Suprapubic skin (tissue), 4 donors: ENCODE measurements around the gene PTPRN2. TPM values are rescaled to one million over a fixed set of nuclear protein-coding genes. Genes with fewer than 3 reads are reported as not detected.

Source experiments
- DNase-seq, 2 donors: peaks; one replicate each; pipeline ENCODE4 v3.0.0-alpha.2; 2019; ENCODE audit warnings: low spot score in 2 of 2
- H3K27ac ChIP-seq: fragments of 200-600 bp; sonication (generic); one replicate; pipeline ENCODE4 v1.5.1; 2019
- H3K27me3 ChIP-seq: fragments of 200-600 bp; sonication (generic); one replicate; pipeline ENCODE4 v1.5.1; 2019
- H3K36me3 ChIP-seq: fragments of 200-600 bp; sonication (generic); one replicate; pipeline ENCODE4 v1.5.1; 2019
- H3K4me1 ChIP-seq: fragments of 200-600 bp; sonication (generic); one replicate; pipeline ENCODE4 v1.5.1; 2019
- H3K4me3 ChIP-seq: fragments of 200-600 bp; sonication (generic); one replicate; pipeline ENCODE4 v1.5.1; 2019; ENCODE audit warnings: mild to moderate bottlenecking
- H3K9me3 ChIP-seq: fragments of 200-600 bp; sonication (generic); one replicate; pipeline ENCODE4 v1.5.1; 2019
- CTCF ChIP-seq, 2 donors: fragments of 200-600 bp in 1 of 2; fragments of 450-650 bp in 1 of 2; sonication (generic) in 1 of 2; IDR thresholded peaks; one replicate each; pipeline ENCODE4 v1.5.1; 2016 to 2019; ENCODE audit warnings: antibody characterized with exemption in 2 of 2, mild to moderate bottlenecking in 1 of 2, moderate library complexity in 1 of 2
- EP300 ChIP-seq: sonication (generic); formaldehyde crosslinking; IDR thresholded peaks from one replicate; pipeline ENCODE4 v1.6.1; 2017; ENCODE audit warnings: antibody characterized with exemption
- POLR2A ChIP-seq, 2 donors: fragments of 450-650 bp; IDR thresholded peaks; one replicate each; pipeline ENCODE4 v1.6.1; 2017; ENCODE audit warnings: antibody characterized with exemption in 2 of 2, mild to moderate bottlenecking in 2 of 2, moderate library complexity in 2 of 2
- POLR2AphosphoS5 ChIP-seq, 3 donors: sonication (generic); formaldehyde crosslinking; IDR thresholded peaks; one replicate each; pipeline ENCODE4 v1.6.1; 2017; ENCODE audit warnings: antibody characterized with exemption in 3 of 3
- WGBS: methylation state at CpG from one replicate; pipeline ENCODE4 v1.1.5; 2018; 5-methylcytosine and 5-hydroxymethylcytosine counted together
- total RNA-seq, 4 donors: library from RNA; depleted of rRNA; stranded (reverse); fragments of >200 nt; gene quantifications; one replicate each; pipeline ENCODE4 v1.1.0, GENCODE V29; 2016

Gene PTPRN2
- total RNA-seq, 4 donors from 2014 or later: 0.23 to 1.8 (median 1.3) TPM

- 90% methylated on average over 31 of the region's 50 CpGs for WGBS
- H3K9me3 ChIP-seq: no peaks in the 10 kb centered on the region
- H3K4me3 ChIP-seq: no peak overlapping the region
- no peaks in the 10 kb centered on the region for H3K36me3 ChIP-seq
- DNase-seq: no peak
- no peak overlapping the region for H3K27ac ChIP-seq
- TF ChIP-seq CTCF (IDR thresholded peaks at IDR 0.05) (no peak), EP300 (no peak), POLR2A (IDR thresholded peaks at IDR 0.05) (no peak)
- peaks cover 18% of the 10 kb centered on the region for H3K27me3 ChIP-seq
- no peaks in the 10 kb centered on the region for H3K4me1 ChIP-seq
Measured at GRCh38 chr7:158484801-158485531, 102.7 kb downstream of the PTPRN2 start.

GRCh38 chr7:158482480-158482879 is 105.1 kb downstream of the PTPRN2 start:
- Histone ChIP-seq H3K27me3 (peaks cover 12% of the 10 kb centered on the region), H3K36me3 (no peaks in the 10 kb centered on the region), H3K27ac (no peak overlapping the region), H3K4me1 (no peaks in the 10 kb centered on the region), H3K4me3 (no peak overlapping the region), H3K9me3 (no peaks in the 10 kb centered on the region)
- 83% methylated on average over 3 of the region's 3 CpGs for WGBS
- DNase-seq: no peak
- TF ChIP-seq POLR2A (IDR thresholded peaks at IDR 0.05) (no peak), CTCF (IDR thresholded peaks at IDR 0.05) (no peak), POLR2AphosphoS5 (IDR thresholded peaks at IDR 0.05) (no peak), EP300 (no peak)

GRCh38 chr7:158479664-158480025 is 108.0 kb downstream of the PTPRN2 start:
- no peak for DNase-seq
- TF ChIP-seq POLR2A (IDR thresholded peaks at IDR 0.05) (no peak), EP300 (no peak), POLR2AphosphoS5 (IDR thresholded peaks at IDR 0.05) (no peak), CTCF (IDR thresholded peaks at IDR 0.05) (no peak)

GRCh38 chr7:158479021-158479663 is 108.5 kb downstream of the PTPRN2 start:
- Histone ChIP-seq H3K9me3 (no peaks in the 10 kb centered on the region), H3K4me1 (no peaks in the 10 kb centered on the region), H3K27ac (no peak overlapping the region), H3K36me3 (no peaks in the 10 kb centered on the region), H3K27me3 (peaks cover 7% of the 10 kb centered on the region), H3K4me3 (no peak overlapping the region)
- WGBS: 58% methylated on average over 16 of the region's 20 CpGs
- DNase-seq: no peak
- TF ChIP-seq POLR2AphosphoS5 (IDR thresholded peaks at IDR 0.05) (no peak), EP300 (no peak)

More at GRCh38 chr7:158479664-158480025, 108.0 kb downstream of the PTPRN2 start:
- 88% methylated on average over 14 of the region's 14 CpGs for WGBS
- Histone ChIP-seq H3K27me3 (peaks cover 7% of the 10 kb centered on the region), H3K9me3 (no peaks in the 10 kb centered on the region), H3K36me3 (no peaks in the 10 kb centered on the region), H3K27ac (no peak overlapping the region), H3K4me3 (no peak overlapping the region), H3K4me1 (no peaks in the 10 kb centered on the region)

- Histone ChIP-seq H3K36me3 (no peaks in the 10 kb centered on the region), H3K9me3 (no peaks in the 10 kb centered on the region), H3K27me3 (peaks cover 7% of the 10 kb centered on the region), H3K4me3 (no peak overlapping the region), H3K27ac (no peak overlapping the region), H3K4me1 (no peaks in the 10 kb centered on the region)
- TF ChIP-seq CTCF (IDR thresholded peaks at IDR 0.05) (no peak), POLR2AphosphoS5 (IDR thresholded peaks at IDR 0.05) (no peak), EP300 (no peak), POLR2A (IDR thresholded peaks at IDR 0.05) (no peak)
- 78% methylated on average over 13 of the region's 13 CpGs for WGBS
- no peak for DNase-seq
Measured at GRCh38 chr7:158477866-158478265, 109.8 kb downstream of the PTPRN2 start.
